H9 (cell line): ENCODE data around the gene TRPV5. TPM values are rescaled to one million over a fixed set of nuclear protein-coding genes. Genes with fewer than 3 reads are reported as not detected.

Source experiments
- DNase-seq: peaks from one replicate; pipeline ENCODE4 v3.0.0-alpha.2; 2017
- H2AFZ ChIP-seq: one replicate; pipeline ENCODE4 v1.6.1; 2013; ENCODE audit warnings: mild to moderate bottlenecking, low read length, control low read depth, moderate library complexity
- H2AK5ac ChIP-seq: 2 replicates; pipeline ENCODE4 v1.6.1; 2013; ENCODE audit warnings: low read length, control low read depth, mixed read lengths; ENCODE audit not compliant: insufficient read length
- H2BK120ac ChIP-seq: one replicate; pipeline ENCODE4 v1.6.1; 2013; ENCODE audit warnings: low read depth, mild to moderate bottlenecking, low read length, control low read depth, inconsistent platforms; ENCODE audit not compliant: poor library complexity, severe bottlenecking
- H2BK12ac ChIP-seq: 2 replicates; pipeline ENCODE4 v1.6.1; 2013; ENCODE audit warnings: low read length, control low read depth, mixed read lengths, low read depth; ENCODE audit not compliant: insufficient read length
- H2BK15ac ChIP-seq: 2 replicates; pipeline ENCODE4 v1.6.1; 2013; ENCODE audit warnings: low read depth, low read length, control low read depth
- H2BK20ac ChIP-seq: one replicate; pipeline ENCODE4 v1.6.1; 2013; ENCODE audit warnings: low read depth, mild to moderate bottlenecking, low read length, control low read depth, inconsistent platforms; ENCODE audit not compliant: poor library complexity, severe bottlenecking
- H2BK5ac ChIP-seq: 2 replicates; pipeline ENCODE4 v1.6.1; 2013; ENCODE audit warnings: low read length, control low read depth, mixed read lengths; ENCODE audit not compliant: insufficient read length
- H3K14ac ChIP-seq: 2 replicates; pipeline ENCODE4 v1.6.1; 2013; ENCODE audit warnings: low read length, control low read depth; ENCODE audit not compliant: insufficient read depth
- H3K18ac ChIP-seq: 2 replicates; pipeline ENCODE4 v1.6.1; 2013; ENCODE audit warnings: low read depth, mild to moderate bottlenecking, mixed read lengths, low read length, control low read depth; ENCODE audit not compliant: insufficient read length
- H3K23ac ChIP-seq: 2 replicates; pipeline ENCODE4 v1.6.1; 2013; ENCODE audit warnings: low read length, control low read depth, mixed read lengths, low read depth; ENCODE audit not compliant: insufficient read length
- H3K23me2 ChIP-seq: 2 replicates; pipeline ENCODE4 v1.6.1; 2013; ENCODE audit warnings: low read depth, mild to moderate bottlenecking, mixed read lengths, low read length, control low read depth; ENCODE audit not compliant: insufficient read length, poor library complexity, severe bottlenecking
- H3K27ac ChIP-seq: 2 replicates; pipeline ENCODE4 v1.5.1; 2013; ENCODE audit warnings: low read length, control low read depth, mixed read lengths, low read depth; ENCODE audit not compliant: insufficient read length
- H3K27me3 ChIP-seq: 2 replicates; pipeline ENCODE4 v1.6.1; 2013; ENCODE audit warnings: low read length, control low read depth, inconsistent platforms; ENCODE audit not compliant: insufficient read depth
- H3K4ac ChIP-seq: 2 replicates; pipeline ENCODE4 v1.6.1; 2013; ENCODE audit warnings: low read depth, mild to moderate bottlenecking, control low read depth, inconsistent platforms, low read length, moderate library complexity
- H3K4me1 ChIP-seq: 2 replicates; pipeline ENCODE4 v1.6.1; 2013; ENCODE audit warnings: low read length, control low read depth, inconsistent platforms; ENCODE audit not compliant: insufficient read depth
- H3K4me2 ChIP-seq: 2 replicates; pipeline ENCODE4 v1.6.1; 2013; ENCODE audit warnings: low read length, control low read depth, mixed read lengths; ENCODE audit not compliant: insufficient read length, insufficient read depth
- H3K56ac ChIP-seq: 2 replicates; pipeline ENCODE4 v1.6.1; 2013; ENCODE audit warnings: low read depth, mild to moderate bottlenecking, mixed read lengths, low read length, control low read depth; ENCODE audit not compliant: insufficient read length
- H3K79me1 ChIP-seq: 2 replicates; pipeline ENCODE4 v1.6.1; 2013; ENCODE audit warnings: low read depth, mild to moderate bottlenecking, moderate library complexity, low read length, control low read depth, inconsistent platforms; ENCODE audit not compliant: insufficient read depth, poor library complexity, severe bottlenecking
- H3K79me2 ChIP-seq: 2 replicates; pipeline ENCODE4 v1.6.1; 2013; ENCODE audit warnings: low read length, control low read depth, inconsistent platforms; ENCODE audit not compliant: insufficient read depth
- H3K9ac ChIP-seq: 2 replicates; pipeline ENCODE4 v1.6.1; 2013; ENCODE audit warnings: low read length, control low read depth, mixed read lengths; ENCODE audit not compliant: insufficient read length; ENCODE audit errors: extremely low read depth
- H3K9me3 ChIP-seq: one replicate; pipeline ENCODE4 v1.6.1; 2013; ENCODE audit warnings: low read depth, low read length, inconsistent platforms; ENCODE audit not compliant: control insufficient read depth
- H3T11ph ChIP-seq: one replicate; pipeline ENCODE4 v1.6.1; 2013; ENCODE audit warnings: mild to moderate bottlenecking, low read length, control low read depth, inconsistent platforms
- H4K20me1 ChIP-seq: one replicate; pipeline ENCODE4 v1.6.1; 2013; ENCODE audit not compliant: control insufficient read depth, insufficient read length, insufficient read depth
- H4K5ac ChIP-seq: 2 replicates; pipeline ENCODE4 v1.6.1; 2013; ENCODE audit warnings: low read depth, mild to moderate bottlenecking, mixed read lengths, low read length, control low read depth; ENCODE audit not compliant: insufficient read length
- H4K8ac ChIP-seq: replicated peaks from 2 replicates; pipeline ENCODE4 v1.6.1; 2013; ENCODE audit warnings: low read length, control low read depth, mixed read lengths, low read depth; ENCODE audit not compliant: insufficient read length
- H4K91ac ChIP-seq: 2 replicates; pipeline ENCODE4 v1.6.1; 2013; ENCODE audit warnings: low read depth, mild to moderate bottlenecking, moderate library complexity, mixed read lengths, low read length, control low read depth; ENCODE audit not compliant: insufficient read length
- H3K27ac Mint-ChIP-seq, 3 experiments: 2 replicates in 2 of 3; 3 replicates in 1 of 3; pipeline ENCODE4 v1.8.0; 2020 to 2021; ENCODE audit warnings: mixed read lengths in 3 of 3, mild to moderate bottlenecking in 1 of 3, moderate library complexity in 1 of 3
- H3K27me3 Mint-ChIP-seq: 2 replicates; pipeline ENCODE4 v1.8.0; 2021; ENCODE audit warnings: low read depth, mild to moderate bottlenecking, moderate library complexity, mixed read lengths
- H3K36me3 Mint-ChIP-seq, 3 experiments: 2 replicates in 2 of 3; 3 replicates in 1 of 3; pipeline ENCODE4 v1.8.0; 2020 to 2021; ENCODE audit warnings: low read depth in 3 of 3, mixed read lengths in 3 of 3; ENCODE audit not compliant: insufficient read depth in 1 of 3
- H3K4me1 Mint-ChIP-seq, 2 experiments: 2 replicates each; pipeline ENCODE4 v1.8.0; 2020; ENCODE audit warnings: mixed read lengths in 2 of 2
- H3K4me3 Mint-ChIP-seq, 2 experiments: 2 replicates in 1 of 2; 3 replicates in 1 of 2; pipeline ENCODE4 v1.8.0; 2020 to 2021; ENCODE audit warnings: mild to moderate bottlenecking in 2 of 2, mixed read lengths in 2 of 2, moderate library complexity in 1 of 2
- H3K9me3 Mint-ChIP-seq, 2 experiments: 2 replicates in 1 of 2; 3 replicates in 1 of 2; pipeline ENCODE4 v1.8.0; 2020; ENCODE audit warnings: mild to moderate bottlenecking in 2 of 2, mixed read lengths in 2 of 2, moderate library complexity in 1 of 2
- CTCF ChIP-seq: fragments of 200-600 bp; sonication (generic); conservative IDR thresholded peaks from 3 replicates; pipeline ENCODE4 v1.8.0; 2021; ENCODE audit warnings: antibody characterized with exemption, mild to moderate bottlenecking
- total RNA-seq: library from RNA; stranded (reverse); gene quantifications from 2 replicates; pipeline ENCODE4 v1.2.1, GENCODE V29; 2021

The TRPV5 gene
- total RNA-seq, 1 experiment from 2014 or later, result not detected

- H3K27me3 Mint-ChIP-seq, result peaks cover 6% of the 10 kb centered on the region
- Histone ChIP-seq H3K4me1 (peaks cover 7% of the 10 kb centered on the region; the same call in 1 of the 2 replicates), H2BK20ac (no peak overlapping the region), H4K20me1 (no peaks in the 10 kb centered on the region), H3K4ac (no peak overlapping the region), H3T11ph (no peak overlapping the region), H3K18ac (no peak overlapping the region), H3K23ac (no peak overlapping the region), H2BK15ac (no peak overlapping the region), H2BK5ac (no peak overlapping the region), H4K91ac (no peak overlapping the region), H3K79me2 (no peaks in the 10 kb centered on the region), H4K5ac (no peak overlapping the region), H3K27me3 (no peaks in the 10 kb centered on the region), H3K4me2 (no peak overlapping the region), H3K23me2 (no peaks in the 10 kb centered on the region), H3K9me3 (no peaks in the 10 kb centered on the region), H4K8ac (no peak overlapping the region), H2AK5ac (no peak overlapping the region), H3K79me1 (no peaks in the 10 kb centered on the region), H3K27ac (no peak overlapping the region), H2BK12ac (no peak overlapping the region), H2BK120ac (no peak overlapping the region), H3K56ac (no peak overlapping the region), H2AFZ (no peak overlapping the region), H3K14ac (no peak overlapping the region), H3K9ac (no peak overlapping the region)
- H3K27ac Mint-ChIP-seq, result no peak overlapping the region
- TF ChIP-seq CTCF, result no peak
- H3K36me3 Mint-ChIP-seq, result peaks cover 11 to 27% (median 11%) of the 10 kb centered on the region in 3 experiments
- H3K4me1 Mint-ChIP-seq, result peaks cover 41 to 53% of the 10 kb centered on the region in 2 experiments
- H3K9me3 Mint-ChIP-seq, result peaks cover 12 to 14% of the 10 kb centered on the region in 2 experiments
- no peak for DNase-seq
- H3K4me3 Mint-ChIP-seq, result peak overlapping the region in 1 of 2 experiments; percentile 12; a peak in 1 of 5 replicates
These were observed 25.7 kb upstream of the TRPV5 start for GRCh38 chr7:142959202-142959601.
